ENCODE measurements around the gene SAP25. TPM values are rescaled to one million over a fixed set of nuclear protein-coding genes. Genes with fewer than 3 reads are reported as not detected.

The SAP25 gene
- total RNA-seq, 1 donor from 2014 or later: not detected

DNA sequence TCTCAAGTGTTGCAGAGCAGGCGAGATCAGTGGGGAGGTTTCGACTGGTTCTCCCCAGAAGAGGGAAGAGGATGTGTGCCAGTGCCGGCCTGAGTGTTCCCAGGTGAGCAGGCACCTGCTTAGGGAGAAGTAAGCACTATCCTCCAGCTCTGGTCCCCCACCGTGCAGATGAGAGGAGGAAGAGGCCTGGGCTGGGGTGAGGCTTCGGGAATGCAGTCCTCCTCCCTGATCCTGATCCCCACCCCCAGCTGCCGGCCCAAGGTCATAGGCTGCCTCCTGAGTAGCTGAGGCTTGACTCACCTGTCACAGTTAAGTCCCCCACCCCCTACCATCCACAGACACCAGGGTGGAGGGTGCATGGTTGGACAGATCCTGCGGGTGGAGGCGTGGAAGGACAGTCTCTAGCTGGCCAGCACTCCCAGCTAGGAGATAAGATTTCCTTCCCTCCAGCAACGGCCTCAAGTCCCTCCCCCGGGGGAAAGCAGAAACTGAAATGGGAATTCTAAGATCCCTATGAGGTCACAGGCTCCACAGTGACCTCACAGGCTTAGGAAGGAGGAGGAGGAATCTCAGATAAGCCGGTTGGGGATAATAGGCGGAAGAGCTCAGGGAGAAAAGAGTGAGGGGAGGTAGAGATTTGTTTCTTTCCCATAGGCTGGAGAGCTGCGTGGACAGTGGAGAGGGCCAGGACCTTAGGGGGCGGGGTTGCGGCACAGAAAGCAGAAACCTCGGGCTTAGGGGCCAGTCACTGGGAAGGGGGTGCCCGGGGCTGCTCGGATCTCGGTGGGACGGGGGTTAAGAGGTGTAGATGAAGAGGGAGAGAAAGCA is 11.2 kb upstream of the SAP25 start:
- peaks cover 24 to 27% (median 26%) of the 10 kb centered on the region in 3 donors for H3K36me3 ChIP-seq (ENCODE audit: control insufficient read depth in 3 of 3, insufficient read depth in 3 of 3, low read length in 3 of 3)
- no peaks in the 10 kb centered on the region for H3K9me3 ChIP-seq (ENCODE audit: control insufficient read depth in 3 of 3, low read length in 3 of 3)
- peaks cover 28 to 38% (median 30%) of the 10 kb centered on the region in 3 donors for H3K4me1 ChIP-seq (ENCODE audit: control insufficient read depth in 3 of 3, insufficient read depth in 3 of 3, low read length in 3 of 3)
- H3K4me3 ChIP-seq (ENCODE audit: low read length in 3 of 3): peak overlapping the region; percentile 82 to 96 (median 93)
- H3K27me3 ChIP-seq (ENCODE audit: control insufficient read depth in 3 of 3, insufficient read depth in 3 of 3, low read length in 3 of 3): peaks cover 0 to 4% (median 3%) of the 10 kb centered on the region in 3 donors
- peak overlapping the region; percentile 87 to 94 (median 91) for H3K9ac ChIP-seq (ENCODE audit: low read depth in 1 of 3, low read length in 3 of 3)
- peak overlapping the region; percentile 91 for H3K27ac ChIP-seq (ENCODE audit: low read depth, low read length)

DNA sequence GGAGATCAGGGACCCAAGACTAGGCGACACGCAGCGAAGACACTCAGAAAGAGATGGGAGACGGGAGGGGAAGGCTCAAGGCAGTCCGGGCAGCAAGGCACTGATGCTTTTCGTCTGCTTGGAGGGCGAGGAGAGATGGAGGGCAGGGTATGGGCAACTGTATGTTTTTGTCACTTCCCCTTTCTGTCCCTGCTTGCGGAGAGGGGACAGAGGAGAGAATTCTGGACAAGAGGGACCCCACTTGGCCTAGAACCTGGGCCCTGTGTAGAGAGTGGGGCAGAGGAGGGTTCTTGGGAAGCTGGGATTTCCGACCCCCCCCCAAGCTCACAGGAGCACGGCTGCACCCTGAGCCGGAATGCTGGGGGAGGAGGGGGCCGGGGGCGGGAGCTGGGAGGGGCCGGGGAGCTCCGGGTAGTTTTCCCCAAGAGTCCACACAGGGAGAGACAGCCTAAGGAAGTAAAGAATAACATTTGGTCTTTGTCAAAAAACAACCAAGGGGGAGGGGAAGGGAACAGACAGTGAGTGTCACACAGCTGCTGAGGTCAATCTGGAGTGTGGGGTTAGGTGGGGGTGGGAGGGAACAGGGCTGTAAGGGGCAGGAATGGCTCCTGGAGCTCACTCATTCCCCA is 10.5 kb upstream of the SAP25 start:
- no peaks in the 10 kb centered on the region for H3K9me3 ChIP-seq (ENCODE audit: control insufficient read depth in 3 of 3, low read length in 3 of 3)

DNA sequence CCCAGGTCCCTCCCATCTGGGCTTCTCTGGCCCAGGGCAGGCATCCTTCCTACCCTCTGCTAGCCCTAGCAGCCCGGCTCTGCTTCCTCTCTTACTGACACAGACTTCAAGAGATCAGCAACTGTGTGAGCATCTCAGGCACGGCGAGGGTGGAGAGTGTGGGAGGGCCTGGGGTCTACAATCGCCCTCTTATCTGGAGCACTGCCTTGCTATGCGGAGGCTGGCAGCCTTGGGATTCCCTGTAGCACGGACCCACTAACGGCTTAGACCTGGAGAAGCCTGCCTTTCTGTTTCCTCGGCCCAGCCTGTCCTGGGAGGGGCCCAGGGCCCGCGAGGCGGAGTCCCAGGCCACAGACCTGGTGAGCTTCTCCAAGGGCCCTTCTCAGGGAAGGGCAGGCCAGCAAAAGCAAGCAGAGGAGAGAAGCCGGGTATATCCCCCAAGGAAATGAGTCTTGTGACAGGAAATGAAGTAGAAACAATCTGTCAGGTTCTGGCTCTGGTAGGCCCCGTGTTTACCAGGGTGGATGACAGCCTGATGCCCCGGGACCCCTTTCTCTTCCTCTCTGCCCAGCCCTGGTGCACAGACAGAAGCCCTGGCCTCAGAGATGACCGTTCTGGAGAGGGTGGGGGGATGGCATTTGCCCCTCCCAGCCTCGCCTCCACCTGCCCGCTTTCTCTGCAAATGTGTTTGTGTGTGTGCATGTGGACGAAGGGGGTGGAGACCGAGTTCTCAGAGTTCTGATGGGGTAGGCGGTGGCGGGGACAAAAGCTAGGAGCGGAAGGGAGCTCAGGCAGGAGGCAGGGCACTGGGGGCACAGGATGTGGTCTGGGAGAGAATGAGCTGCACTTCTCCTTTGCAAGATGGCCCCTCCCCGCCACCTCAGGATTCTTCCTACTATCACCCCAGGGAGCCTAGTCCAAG is 9.7 kb upstream of the SAP25 start:
- peaks cover 28 to 37% (median 30%) of the 10 kb centered on the region in 3 donors for H3K4me1 ChIP-seq (ENCODE audit: control insufficient read depth in 3 of 3, insufficient read depth in 3 of 3, low read length in 3 of 3)
- H3K9me3 ChIP-seq (ENCODE audit: control insufficient read depth in 3 of 3, low read length in 3 of 3): no peaks in the 10 kb centered on the region
- H3K4me3 ChIP-seq (ENCODE audit: low read length in 3 of 3): peak overlapping the region; percentile 34 to 61 (median 56)
- peak overlapping the region; percentile 54 for H3K27ac ChIP-seq (ENCODE audit: low read depth, low read length)
- H3K9ac ChIP-seq (ENCODE audit: low read depth in 1 of 3, low read length in 3 of 3): peak overlapping the region; percentile 18 to 54 (median 40)
- peaks cover 0 to 10% (median 6%) of the 10 kb centered on the region in 3 donors for H3K27me3 ChIP-seq (ENCODE audit: control insufficient read depth in 3 of 3, insufficient read depth in 3 of 3, low read length in 3 of 3)
- H3K36me3 ChIP-seq (ENCODE audit: control insufficient read depth in 3 of 3, insufficient read depth in 3 of 3, low read length in 3 of 3): peaks cover 36 to 40% (median 39%) of the 10 kb centered on the region in 3 donors

More for the DNA sequence above, 10.5 kb upstream of the SAP25 start:
- H3K36me3 ChIP-seq (ENCODE audit: control insufficient read depth in 3 of 3, insufficient read depth in 3 of 3, low read length in 3 of 3): peaks cover 29 to 33% (median 32%) of the 10 kb centered on the region in 3 donors
- peaks cover 28 to 37% (median 30%) of the 10 kb centered on the region in 3 donors for H3K4me1 ChIP-seq (ENCODE audit: control insufficient read depth in 3 of 3, insufficient read depth in 3 of 3, low read length in 3 of 3)
- H3K27ac ChIP-seq (ENCODE audit: low read depth, low read length): peak overlapping the region; percentile 91
- peak overlapping the region; percentile 87 to 94 (median 91) for H3K9ac ChIP-seq (ENCODE audit: low read depth in 1 of 3, low read length in 3 of 3)
- H3K4me3 ChIP-seq (ENCODE audit: low read length in 3 of 3): peak overlapping the region; percentile 82 to 96 (median 93)
- H3K27me3 ChIP-seq (ENCODE audit: control insufficient read depth in 3 of 3, insufficient read depth in 3 of 3, low read length in 3 of 3): peaks cover 0 to 6% (median 6%) of the 10 kb centered on the region in 3 donors

DNA sequence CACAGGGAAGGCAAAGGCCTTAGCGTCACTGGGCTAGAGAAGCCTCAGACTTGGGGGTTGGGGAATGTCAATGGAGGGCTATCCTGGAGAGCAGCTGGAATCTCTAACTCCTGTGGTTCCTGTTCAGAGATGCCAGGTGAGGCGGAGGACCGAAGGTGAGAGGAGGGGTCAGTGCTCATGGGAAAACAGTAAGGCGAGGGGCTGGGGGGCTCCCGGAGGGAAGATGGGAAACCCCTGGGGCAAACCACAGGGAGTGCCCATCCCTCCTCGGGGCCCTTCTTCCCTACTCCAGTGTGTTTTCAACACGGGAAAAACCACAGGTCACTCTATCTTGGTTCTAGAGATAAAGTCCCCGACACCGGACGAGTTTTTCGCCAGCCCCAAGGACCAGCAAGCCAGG is 8.9 kb upstream of the SAP25 start:
- Histone ChIP-seq H3K4me1 (ENCODE audit: control insufficient read depth in 3 of 3, insufficient read depth in 3 of 3, low read length in 3 of 3) (peaks cover 28 to 37% (median 30%) of the 10 kb centered on the region in 3 donors), H3K4me3 (ENCODE audit: low read length in 3 of 3) (no peak overlapping the region), H3K36me3 (ENCODE audit: control insufficient read depth in 3 of 3, insufficient read depth in 3 of 3, low read length in 3 of 3) (peaks cover 43 to 48% (median 47%) of the 10 kb centered on the region in 3 donors), H3K9me3 (ENCODE audit: control insufficient read depth in 3 of 3, low read length in 3 of 3) (no peaks in the 10 kb centered on the region), H3K9ac (ENCODE audit: low read depth in 1 of 3, low read length in 3 of 3) (no peak overlapping the region), H3K27me3 (ENCODE audit: control insufficient read depth in 3 of 3, insufficient read depth in 3 of 3, low read length in 3 of 3) (peaks cover 0 to 11% (median 10%) of the 10 kb centered on the region in 3 donors), H3K27ac (ENCODE audit: low read depth, low read length) (no peak overlapping the region)

DNA sequence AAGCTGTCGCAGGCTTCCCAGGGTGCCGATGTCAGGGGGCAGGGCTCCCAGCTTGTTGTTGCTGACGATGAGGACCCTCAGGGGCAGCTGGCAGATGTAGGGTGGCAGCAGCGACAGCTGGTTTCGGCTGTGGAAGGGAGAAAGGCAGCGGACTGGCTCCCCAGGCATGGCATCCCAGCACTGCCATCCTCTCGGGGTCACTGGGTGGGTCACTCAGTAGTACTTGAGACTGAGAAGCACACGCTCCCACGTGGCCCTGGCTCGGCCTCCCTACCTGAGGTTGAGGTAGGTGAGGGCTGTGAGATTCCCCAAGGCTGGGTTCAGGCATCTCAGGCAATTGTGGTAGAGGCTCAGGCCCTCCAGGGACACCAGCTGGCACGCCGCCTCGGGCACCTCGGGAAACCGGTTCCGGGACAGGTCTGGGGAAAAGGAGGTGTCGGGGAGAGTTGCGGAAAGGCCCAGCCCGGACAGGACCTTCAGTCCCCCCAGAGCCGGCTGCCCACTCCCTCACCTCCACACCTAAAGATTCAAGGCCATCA is 8.4 kb upstream of the SAP25 start:
- Histone ChIP-seq H3K36me3 (ENCODE audit: control insufficient read depth in 3 of 3, insufficient read depth in 3 of 3, low read length in 3 of 3) (peaks cover 48 to 53% (median 51%) of the 10 kb centered on the region in 3 donors), H3K27me3 (ENCODE audit: control insufficient read depth in 3 of 3, insufficient read depth in 3 of 3, low read length in 3 of 3) (peaks cover 0 to 12% (median 10%) of the 10 kb centered on the region in 3 donors), H3K9ac (ENCODE audit: low read depth in 1 of 3, low read length in 3 of 3) (no peak overlapping the region), H3K9me3 (ENCODE audit: control insufficient read depth in 3 of 3, low read length in 3 of 3) (no peaks in the 10 kb centered on the region), H3K27ac (ENCODE audit: low read depth, low read length) (no peak overlapping the region), H3K4me3 (ENCODE audit: low read length in 3 of 3) (no peak overlapping the region), H3K4me1 (ENCODE audit: control insufficient read depth in 3 of 3, insufficient read depth in 3 of 3, low read length in 3 of 3) (peaks cover 28 to 37% (median 30%) of the 10 kb centered on the region in 3 donors)

DNA sequence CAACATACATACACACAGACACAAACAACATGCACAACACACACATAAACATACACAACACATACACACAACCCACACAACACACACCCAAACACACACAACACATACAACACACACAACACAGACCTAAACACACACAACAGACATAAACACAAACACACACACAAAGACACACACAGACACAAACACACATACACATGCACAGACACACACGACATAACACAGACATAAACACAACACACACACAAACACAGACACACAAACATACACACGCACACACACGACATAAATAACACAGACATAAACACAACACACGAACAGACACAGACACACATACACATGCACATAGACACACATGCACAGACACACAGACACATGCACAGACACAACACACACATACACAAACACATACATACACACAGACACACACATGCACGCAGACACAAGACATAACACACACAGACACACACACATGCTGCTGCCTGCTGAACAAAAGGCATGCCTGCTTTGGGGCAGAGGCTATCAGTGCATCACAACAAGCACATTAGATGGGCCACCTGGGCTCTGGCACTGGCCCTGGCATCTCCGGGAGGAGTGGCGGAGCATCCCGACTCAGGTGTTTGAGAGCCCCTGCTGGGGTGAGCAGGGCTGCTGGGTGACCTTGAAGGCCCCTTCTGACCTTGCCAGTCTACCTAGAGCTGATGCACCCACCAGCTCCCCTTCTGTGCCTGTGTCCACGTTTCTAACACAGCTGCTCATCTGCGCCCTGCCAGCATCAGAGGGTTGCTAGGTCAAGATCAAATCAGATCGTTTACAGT is 7.0 kb upstream of the SAP25 start:
- no peak overlapping the region for H3K27ac ChIP-seq (ENCODE audit: low read depth, low read length)
- H3K4me3 ChIP-seq (ENCODE audit: low read length in 3 of 3): no peak overlapping the region
- H3K4me1 ChIP-seq (ENCODE audit: control insufficient read depth in 3 of 3, insufficient read depth in 3 of 3, low read length in 3 of 3): peaks cover 25 to 34% (median 27%) of the 10 kb centered on the region in 3 donors
- H3K9ac ChIP-seq (ENCODE audit: low read depth in 1 of 3, low read length in 3 of 3): peak overlapping the region in 1 of 3 donors; percentile 8
- peaks cover 61 to 66% (median 65%) of the 10 kb centered on the region in 3 donors for H3K36me3 ChIP-seq (ENCODE audit: control insufficient read depth in 3 of 3, insufficient read depth in 3 of 3, low read length in 3 of 3)
- H3K27me3 ChIP-seq (ENCODE audit: control insufficient read depth in 3 of 3, insufficient read depth in 3 of 3, low read length in 3 of 3): peaks cover 0 to 18% (median 17%) of the 10 kb centered on the region in 3 donors
- no peaks in the 10 kb centered on the region for H3K9me3 ChIP-seq (ENCODE audit: control insufficient read depth in 3 of 3, low read length in 3 of 3)

DNA sequence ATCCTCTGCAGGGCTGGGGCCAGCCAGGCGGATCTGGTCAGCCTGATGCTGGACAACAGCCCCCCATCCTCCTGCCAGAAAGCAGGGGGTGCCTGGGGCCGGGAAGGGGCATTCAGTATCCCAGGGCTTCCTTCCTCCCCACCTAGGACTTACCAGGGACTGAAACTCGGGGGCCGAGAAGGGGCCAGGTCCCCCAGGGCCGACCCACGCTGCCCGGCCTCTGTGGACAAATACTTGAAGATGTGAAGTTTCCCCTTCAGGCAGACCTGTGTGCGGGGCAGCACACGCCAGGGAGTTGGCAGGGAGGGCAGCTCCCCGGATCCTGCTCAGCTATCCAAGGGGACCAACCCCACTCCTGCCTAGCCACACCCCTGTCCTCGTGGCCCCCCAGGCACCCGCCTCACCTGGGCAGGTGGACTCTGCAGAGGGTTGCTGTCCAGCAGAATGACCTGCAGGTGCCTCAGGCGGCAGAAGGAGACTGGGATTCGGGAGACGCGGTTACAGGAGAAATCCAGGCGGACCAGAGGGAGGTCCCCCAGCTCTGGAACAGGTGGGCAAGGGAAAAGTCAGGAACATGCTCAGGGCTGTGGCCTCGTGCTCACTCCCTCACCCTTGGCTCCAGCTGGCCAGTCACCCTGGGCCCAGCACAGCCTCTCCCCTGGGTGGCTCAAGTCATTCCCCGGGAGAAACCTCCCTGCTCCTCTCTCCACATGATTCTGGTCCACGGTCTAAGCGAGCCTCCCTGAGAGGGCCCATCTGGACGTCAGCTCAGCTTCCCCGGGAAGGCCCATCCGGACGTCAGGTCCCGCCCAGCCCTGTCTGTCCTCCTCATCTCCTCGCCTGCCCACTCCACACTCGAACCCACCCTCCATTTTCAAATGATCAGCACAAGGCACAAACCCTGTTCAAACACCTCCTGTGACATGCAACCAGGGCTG is 4.8 kb upstream of the SAP25 start:
- Histone ChIP-seq H3K36me3 (ENCODE audit: control insufficient read depth in 3 of 3, insufficient read depth in 3 of 3, low read length in 3 of 3) (peaks cover 70 to 75% (median 75%) of the 10 kb centered on the region in 3 donors), H3K4me3 (ENCODE audit: low read length in 3 of 3) (no peak overlapping the region)

DNA sequence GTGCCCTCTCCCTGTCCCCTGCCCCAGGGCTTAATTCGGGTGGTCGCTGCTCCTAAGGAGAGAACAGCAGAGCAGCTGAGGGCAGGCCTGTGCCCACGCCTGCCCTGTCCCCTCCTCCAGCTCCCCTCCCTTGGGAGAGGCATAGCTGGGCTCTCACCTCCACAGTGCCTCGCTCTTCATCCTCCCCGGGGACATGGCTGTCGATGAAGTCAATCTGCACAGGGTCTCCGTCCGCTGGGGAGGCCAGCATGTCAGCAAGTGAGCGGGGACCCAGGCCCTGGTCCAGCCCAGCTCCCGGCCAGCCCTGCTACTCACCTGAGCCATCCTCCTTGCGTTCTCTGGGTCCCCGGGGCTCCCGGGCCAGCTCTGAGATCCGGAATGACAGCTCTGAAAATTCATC is 3.8 kb upstream of the SAP25 start:
- peaks cover 0 to 7% (median 2%) of the 10 kb centered on the region in 3 donors for H3K4me1 ChIP-seq (ENCODE audit: control insufficient read depth in 3 of 3, insufficient read depth in 3 of 3, low read length in 3 of 3)
- H3K36me3 ChIP-seq (ENCODE audit: control insufficient read depth in 3 of 3, insufficient read depth in 3 of 3, low read length in 3 of 3): peaks cover 68 to 74% (median 70%) of the 10 kb centered on the region in 3 donors

More for the DNA sequence above, 4.8 kb upstream of the SAP25 start:
- H3K4me1 ChIP-seq (ENCODE audit: control insufficient read depth in 3 of 3, insufficient read depth in 3 of 3, low read length in 3 of 3): peaks cover 8 to 15% (median 8%) of the 10 kb centered on the region in 3 donors
- no peak overlapping the region for H3K9ac ChIP-seq (ENCODE audit: low read depth in 1 of 3, low read length in 3 of 3)
- H3K27me3 ChIP-seq (ENCODE audit: control insufficient read depth in 3 of 3, insufficient read depth in 3 of 3, low read length in 3 of 3): peaks cover 0 to 28% (median 24%) of the 10 kb centered on the region in 3 donors
- H3K27ac ChIP-seq (ENCODE audit: low read depth, low read length): no peak overlapping the region
- no peaks in the 10 kb centered on the region for H3K9me3 ChIP-seq (ENCODE audit: control insufficient read depth in 3 of 3, low read length in 3 of 3)

More for the DNA sequence above, 3.8 kb upstream of the SAP25 start:
- Histone ChIP-seq H3K27ac (ENCODE audit: low read depth, low read length) (no peak overlapping the region), H3K9me3 (ENCODE audit: control insufficient read depth in 3 of 3, low read length in 3 of 3) (no peaks in the 10 kb centered on the region), H3K27me3 (ENCODE audit: control insufficient read depth in 3 of 3, insufficient read depth in 3 of 3, low read length in 3 of 3) (peaks cover 0 to 28% (median 25%) of the 10 kb centered on the region in 3 donors), H3K9ac (ENCODE audit: low read depth in 1 of 3, low read length in 3 of 3) (no peak overlapping the region), H3K4me3 (ENCODE audit: low read length in 3 of 3) (no peak overlapping the region)
